Myometrial cell (primary cell): ENCODE data around the gene TLR6. TPM values are rescaled to one million over a fixed set of nuclear protein-coding genes. Genes with fewer than 3 reads are reported as not detected.

Experiments used
- total RNA-seq: library from RNA; depleted of rRNA; stranded (reverse); fragments of >200 nt; gene quantifications from 2 replicates; pipeline ENCODE4 v1.2.3, GENCODE V29; 2015

Gene TLR6
- total RNA-seq = 0.58 and 2.7 TPM in 2 replicates

GRCh38 chr4:38856524-38857337 is at the start of gene TLR6:
Gene TLR6 (minus strand): TSS chr4:38856817. CDS start chr4:38829473, 27,344 bp downstream.

GRCh38 chr4:38867478-38868058 is 11.0 kb upstream of the TLR6 start, which contains the start of gene FAM114A1:
Gene FAM114A1 (plus strand): TSS chr4:38867806. CDS start chr4:38878079, 10,273 bp downstream.

DNA sequence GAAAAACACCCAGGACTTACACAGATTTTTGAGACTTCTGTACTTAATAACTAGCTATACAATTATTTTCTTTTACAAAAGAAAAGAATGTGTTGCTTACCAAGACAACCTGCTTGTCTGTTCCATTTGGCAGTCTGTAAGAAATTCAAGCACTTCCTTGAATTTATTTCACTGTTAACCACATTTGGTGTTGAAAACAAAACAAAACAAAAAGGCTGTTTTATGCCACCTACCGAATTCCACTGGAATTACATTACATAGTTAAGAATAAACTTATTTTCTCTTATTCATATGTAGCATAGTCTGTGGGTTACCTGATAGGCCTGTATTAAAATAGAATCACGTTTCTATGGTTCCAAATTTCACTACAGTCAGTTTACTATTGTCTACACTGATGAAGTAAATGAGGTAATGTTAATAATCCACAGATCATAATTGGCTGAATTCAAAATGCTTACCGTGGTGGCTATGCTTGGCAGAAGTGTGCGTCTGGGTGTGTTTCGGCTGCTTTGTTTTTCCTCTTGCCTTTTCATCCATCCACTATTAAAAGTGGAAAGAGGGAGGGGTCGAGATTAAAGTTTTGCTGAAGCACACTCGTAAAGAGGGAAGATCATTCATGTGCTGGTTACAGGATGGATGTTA is 51.8 kb downstream of the TLR6 start, which contains the start of gene TLR1:
TLR1 (minus strand) TSS at position 138 of the 642 bp plus-strand sequence. CDS start 5,960 bp downstream, outside the sequence.

DNA sequence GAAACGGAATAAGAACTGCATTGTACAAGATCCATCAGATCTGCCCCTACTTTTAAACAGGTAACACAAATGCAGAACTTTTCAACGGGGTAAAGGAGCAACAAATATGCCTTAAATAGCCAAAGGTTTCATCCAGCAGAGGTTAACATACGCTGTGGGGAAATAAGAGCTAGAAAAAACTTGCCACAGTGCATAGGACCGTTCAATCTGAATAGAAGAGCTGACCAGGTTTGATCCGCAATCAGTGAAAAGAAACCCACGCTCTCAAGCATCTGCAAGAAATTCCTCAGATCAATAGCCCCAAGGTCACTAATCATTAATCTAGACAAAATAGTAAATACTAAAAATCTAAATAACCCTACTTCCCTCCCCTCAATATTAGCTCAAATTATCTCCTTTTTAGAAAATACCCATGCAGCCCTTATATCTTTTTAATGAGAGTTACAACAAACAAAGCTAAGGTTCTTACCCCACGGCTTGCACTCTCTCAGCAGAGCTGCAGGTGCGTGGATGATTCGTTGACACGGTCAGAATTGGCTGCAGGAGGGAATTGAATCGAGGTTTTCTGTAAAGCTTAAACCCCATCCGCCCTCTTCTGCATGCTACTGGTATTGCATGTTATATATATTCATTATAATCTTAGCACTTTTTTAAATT is 74.0 kb downstream of the TLR6 start, which contains the start of gene TLR10:
TLR10 (minus strand) TSS at position 539 of the 657 bp plus-strand sequence. CDS start 7,400 bp downstream, outside the sequence.

Other genes starting within 250 kb of the TLR6 start
- 8.6 and 12.9 TPM in 2 replicates for gene KLF3, start 192.6 kb downstream of the TLR6 start, total RNA-seq
- not detected in 2 replicates for gene TLR10, start 73.8 kb downstream of the TLR6 start, total RNA-seq
- 1.2 and 1.9 TPM in 2 replicates for gene TLR1, start 52.0 kb downstream of the TLR6 start, total RNA-seq
- gene FAM114A1, start 11.0 kb upstream of the TLR6 start, total RNA-seq = 322 and 343 TPM in 2 replicates
- 1.4 and 2.0 TPM in 2 replicates for gene TMEM156, start 175.6 kb upstream of the TLR6 start, total RNA-seq
- gene KLHL5, start 205.4 kb upstream of the TLR6 start, total RNA-seq = 45.8 and 70.0 TPM in 2 replicates